Hindlimb muscle (tissue), 1 donor: ENCODE data around the gene GRB2. TPM values are rescaled to one million over a fixed set of nuclear protein-coding genes. Genes with fewer than 3 reads are reported as not detected.
"Not testable (repeated sequence)": the region's sequence is repeated elsewhere in the genome, so short reads cannot be mapped to it uniquely, and the experiment has no call there.

Source experiments
- DNase-seq: peaks from one replicate; pipeline ENCODE4 v3.0.0-alpha.2; 2013
- polyA plus RNA-seq: library from polyadenylated mRNA; unstranded; fragments of 120-200 nt; gene quantifications from one replicate; pipeline ENCODE4 v1.2.1, GENCODE V29; 2013; ENCODE audit not compliant: insufficient read length

Gene GRB2
- polyA plus RNA-seq = 161 TPM

DNA sequence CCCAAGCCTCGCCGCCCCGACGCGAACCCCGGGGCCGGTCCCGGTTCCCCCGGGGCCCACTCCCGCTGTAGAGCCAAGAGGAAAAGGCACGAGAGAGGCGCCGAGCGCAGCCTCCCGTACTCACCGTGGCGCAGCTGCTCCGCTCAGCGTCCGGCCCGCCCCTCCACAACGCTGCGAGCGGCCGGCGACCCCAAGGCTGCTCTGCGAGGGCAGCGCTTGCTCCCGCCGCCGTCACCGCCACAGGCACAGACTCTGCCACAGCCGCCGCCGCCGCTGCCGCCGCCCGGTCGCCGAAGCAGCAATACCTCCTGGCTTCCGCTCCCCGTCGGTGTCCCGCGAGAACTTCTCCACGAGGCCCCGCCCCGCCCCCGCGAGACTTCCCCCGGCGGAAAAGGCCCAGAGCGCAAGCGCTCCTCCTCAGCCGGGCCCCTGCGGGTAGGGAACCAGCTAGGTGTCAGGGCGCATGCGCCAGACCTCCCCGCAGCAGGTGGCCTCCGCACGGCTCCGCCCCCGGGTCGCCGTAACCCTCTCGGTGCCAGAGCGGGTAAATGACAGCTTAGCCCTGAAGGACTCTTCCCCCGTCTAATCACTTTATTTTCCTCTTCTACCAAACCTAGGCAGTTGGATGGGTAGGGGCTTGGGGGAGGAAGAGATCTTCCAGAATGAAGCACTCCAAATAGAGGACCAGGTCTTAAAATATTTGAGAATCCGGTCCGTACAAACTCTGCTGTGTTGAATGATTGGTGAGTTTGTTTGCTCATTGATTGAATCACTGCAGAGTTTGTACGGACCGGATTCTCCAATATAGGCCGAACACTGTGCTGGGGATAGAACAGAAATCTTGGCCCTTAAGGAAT lies at the start of gene GRB2:
Gene GRB2, minus strand, starts transcription at position 314 of the 857 bp plus-strand sequence. CDS start 12,050 bp downstream, outside the sequence.
- DNase-seq = peak; percentile 98

DNA sequence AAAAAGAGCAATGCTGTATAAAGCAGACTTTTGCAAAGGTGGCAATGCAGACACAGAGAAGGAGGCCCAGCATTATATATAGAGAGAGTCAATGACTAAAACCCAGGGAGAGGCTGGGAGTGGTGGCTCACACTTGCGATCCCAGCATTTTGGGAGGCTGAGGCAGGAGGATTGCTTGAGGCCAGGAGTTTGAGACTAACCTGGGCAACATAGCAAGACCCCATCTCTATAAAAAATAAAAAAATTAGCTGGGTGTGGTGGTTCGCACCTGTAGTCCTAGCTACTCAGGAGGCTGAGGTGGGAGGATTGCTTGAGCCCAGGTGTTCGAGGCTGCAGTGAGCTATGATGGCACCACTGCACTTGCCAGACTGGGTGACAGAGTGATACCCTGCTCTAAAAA lies 49.2 kb upstream of the GRB2 start:
- not testable (repeated sequence) for DNase-seq

DNA sequence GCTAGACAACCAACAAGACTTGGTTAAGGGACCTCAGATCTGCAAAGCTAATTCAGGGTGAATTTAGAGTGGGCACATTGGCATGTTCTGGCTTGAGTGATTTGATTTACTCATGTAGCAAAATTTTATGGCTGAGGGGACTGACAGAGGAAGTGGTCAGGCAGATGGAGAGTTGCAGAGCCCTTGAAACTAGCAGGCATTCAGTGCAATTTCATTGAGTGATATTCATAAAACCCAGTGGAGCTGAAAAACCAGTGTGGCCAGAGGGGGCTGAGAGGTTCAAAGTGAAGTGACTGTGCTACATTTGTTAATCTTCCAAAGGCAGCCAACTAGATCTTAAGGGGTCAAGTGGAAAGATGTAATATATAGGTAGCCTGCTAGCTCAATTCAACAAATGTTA lies 48.7 kb upstream of the GRB2 start:
- DNase-seq = no peak

DNA sequence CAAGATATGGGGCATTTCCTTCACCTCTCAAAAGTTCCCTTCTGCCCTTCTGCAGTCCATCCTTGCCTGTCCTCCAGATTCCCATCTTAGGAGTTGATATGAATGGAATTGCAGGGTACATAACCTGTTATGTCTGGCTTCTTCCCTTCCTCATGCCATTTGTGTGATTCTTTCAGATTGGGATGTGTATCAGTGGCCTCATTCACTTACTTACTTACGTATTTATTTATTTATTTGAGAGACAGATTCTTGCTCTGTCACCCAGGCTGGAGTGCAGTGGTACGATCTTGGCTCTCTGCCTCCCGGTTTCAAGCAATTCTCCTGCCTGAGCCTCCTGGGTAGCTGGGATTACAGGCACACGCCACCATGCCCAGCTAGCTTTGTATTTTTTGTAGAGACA lies 44.8 kb upstream of the GRB2 start:
- DNase-seq = no peak

DNA sequence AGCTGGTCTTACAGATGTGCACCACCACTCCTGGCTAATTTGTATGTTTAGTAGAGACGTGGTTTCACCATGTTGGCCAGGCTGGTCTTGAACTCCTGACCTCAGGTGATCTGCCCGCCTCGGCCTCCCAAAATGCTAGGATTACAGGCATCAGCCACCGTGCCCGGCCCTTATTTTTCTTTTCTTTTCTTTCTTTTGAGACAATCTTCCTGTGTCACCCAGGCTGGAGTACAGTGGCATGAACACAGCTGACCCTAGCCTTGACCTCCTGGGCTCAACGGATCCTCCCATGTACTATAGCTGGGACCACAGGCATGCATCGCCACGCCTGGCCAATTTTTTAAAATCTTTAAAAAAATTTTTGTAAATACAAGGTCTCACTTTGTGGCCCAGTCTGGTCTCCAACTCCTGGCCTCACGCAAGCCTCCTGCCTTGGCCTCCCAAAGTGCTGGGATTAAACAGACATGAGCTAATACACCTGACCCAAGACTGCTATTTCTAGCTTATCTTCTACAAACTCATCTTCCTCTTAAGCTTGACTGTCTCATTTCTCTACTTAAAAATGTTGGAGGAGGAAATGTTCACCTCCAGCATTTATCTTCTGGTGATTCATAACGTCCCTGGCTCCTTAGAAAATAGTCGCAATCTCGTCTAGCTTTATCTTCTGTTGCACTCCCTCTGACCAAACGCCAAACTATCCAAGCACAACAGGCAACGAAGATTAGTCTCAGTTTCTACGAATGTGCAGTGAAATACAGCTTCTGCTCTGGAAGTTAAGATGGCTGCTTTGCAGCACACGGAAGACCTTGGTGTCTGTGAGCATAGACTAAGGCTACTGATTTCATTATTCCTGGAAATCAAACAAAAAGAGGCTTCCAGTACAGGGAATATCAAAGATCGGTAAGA lies 42.7 kb upstream of the GRB2 start:
- no peak for DNase-seq

DNA sequence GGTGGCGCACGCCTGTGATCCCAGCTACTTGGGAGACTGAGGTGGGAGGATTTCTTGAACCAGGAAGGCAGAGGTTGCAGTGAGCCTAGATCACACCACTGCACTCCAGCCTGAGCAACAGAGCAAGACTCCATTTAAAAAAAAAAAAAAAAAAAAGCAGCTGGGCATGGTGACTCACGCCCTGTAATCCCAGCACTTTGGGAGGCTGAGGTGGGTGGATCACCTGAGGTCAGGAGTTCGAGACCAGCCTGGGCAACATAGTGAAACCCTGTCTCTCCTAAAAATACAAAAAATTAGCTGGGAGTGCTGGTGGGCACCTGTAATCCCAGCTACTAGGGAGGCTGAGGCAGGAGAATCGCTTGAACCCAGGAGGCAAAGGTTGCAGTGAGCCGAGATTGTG lies 40.4 kb upstream of the GRB2 start:
- not testable (repeated sequence) for DNase-seq

DNA sequence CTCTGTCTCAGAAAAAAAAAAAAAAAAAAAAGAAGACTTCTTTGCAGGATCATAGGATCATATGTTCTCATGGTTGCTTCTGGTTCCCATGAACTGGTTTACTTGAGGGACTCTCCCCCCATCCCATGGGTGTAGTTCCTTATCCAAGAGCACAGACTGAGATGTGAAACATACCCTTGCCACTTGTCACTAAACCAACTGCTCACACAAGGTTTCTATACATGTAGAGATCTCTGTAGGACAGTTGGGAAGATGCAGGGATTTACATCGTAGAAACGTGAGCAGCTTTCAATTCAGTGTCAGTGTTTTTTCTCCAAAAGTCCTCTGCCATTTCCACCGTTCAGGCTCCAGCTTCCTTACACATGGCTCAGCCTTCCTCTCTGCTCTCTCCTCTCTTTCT lies 39.8 kb upstream of the GRB2 start:
- no peak for DNase-seq

DNA sequence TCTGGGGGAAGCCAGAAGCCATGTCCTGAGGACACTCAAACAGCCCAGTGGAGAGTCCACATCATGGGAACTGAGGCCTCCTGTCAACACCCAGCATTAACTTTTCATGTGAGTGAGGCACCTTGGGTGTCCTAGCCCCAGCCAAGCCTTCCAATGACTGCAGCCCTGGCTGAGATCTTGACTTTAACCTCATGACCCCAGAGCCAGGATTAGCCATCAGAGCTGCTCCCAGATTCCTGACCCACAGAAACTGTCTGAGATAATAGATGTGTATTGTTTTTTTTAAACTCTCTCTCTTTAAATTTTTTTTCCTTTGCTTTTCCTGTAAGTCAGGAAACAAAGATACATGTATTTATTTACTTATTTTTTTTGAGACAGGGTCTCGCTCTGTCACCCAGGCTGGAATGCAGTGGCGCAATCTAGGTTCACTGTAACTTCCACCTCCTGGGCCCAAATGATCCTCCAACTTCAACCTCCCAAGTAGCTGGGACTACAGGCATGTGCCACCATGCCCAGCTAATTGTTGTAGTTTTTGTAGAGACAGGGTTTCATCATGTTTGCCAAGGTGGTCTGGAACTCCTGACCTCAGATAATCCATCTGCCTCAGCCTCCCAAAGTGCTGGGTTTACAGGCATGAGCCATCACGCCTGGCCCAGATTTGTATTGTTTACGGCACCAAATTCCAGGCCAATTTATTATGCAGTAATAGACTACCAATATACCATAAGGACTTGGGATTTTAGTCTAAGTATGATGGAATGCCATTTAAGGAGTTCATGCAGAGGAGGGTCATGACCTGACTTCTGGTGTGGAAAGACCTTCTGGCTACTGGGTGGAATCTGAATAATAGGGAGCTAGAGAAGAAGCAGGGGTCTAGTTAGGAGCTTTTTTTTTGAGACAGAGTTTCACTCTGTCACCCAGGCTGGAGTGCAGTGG lies 37.0 kb upstream of the GRB2 start:
- DNase-seq = no peak

DNA sequence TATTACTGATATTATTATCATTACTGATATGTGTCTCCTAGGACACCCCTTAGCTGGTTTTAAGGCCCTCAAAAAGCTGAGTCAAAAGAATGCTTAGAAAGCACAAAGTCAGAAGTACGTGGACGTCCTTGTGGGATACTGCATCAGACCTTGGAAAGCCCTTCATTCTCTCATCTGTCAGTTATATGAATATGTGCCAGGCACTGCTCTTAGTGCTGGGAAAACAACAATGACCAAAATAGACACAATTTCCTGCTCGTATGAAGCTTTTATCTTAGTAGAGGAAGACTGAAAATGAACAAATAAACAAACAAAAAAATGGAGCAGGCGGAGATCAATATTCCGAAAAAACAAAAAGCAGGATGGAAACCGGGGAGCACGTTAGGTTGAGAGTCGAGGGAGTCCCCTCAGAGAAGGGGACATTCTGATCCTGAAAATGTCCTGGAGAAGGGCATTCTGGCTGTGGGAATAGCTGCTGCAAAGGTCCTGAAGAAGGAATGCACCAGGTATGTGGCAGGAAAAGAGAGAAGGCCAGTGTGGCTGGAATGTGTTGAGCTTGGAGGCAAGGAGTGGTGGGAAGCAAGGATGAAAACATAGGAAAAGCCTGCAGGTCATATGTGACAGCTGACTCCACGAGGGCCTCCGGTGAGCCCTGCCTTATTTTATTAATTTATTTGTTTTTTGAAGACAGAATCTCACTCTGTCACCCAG lies 35.4 kb upstream of the GRB2 start:
- DNase-seq = peak; percentile 66

DNA sequence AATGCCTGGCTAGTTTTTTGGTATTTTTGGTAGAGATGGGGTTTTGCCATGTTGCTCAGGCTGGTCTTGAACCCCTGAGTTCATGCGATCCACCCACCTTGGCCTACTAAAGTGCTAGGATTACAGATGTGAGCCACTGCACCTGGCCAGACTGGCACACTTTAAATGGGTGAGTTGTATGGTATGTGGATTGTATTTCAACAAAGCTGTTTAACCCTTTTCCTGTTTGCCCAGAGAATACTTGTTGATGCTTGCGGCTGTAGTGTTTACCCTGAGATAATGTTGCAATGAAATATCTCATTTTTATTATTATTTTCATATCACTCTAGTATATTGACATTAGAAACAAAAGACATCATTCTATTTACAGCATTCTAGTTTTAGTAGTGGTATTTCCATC lies 33.8 kb upstream of the GRB2 start:
- no peak for DNase-seq

DNA sequence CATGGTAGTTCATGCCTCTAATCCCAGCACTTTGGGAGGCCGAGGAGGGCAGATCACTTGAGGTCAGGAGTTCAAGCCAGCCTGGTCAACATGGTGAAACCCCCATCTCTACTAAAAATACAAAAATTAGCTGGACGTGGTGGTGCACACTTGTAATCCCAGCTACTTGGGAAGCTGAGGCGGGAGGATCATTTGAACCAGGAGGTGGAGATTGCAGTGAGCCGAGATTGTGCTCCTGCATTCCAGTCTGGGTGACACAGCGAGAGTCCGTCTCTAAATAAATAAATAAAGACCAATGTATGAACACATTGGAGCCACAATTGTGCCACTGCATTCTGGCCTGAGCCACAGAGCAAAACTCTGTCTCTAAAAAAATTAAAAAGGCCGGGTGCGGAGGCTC lies 31.9 kb upstream of the GRB2 start:
- not testable (repeated sequence) for DNase-seq

DNA sequence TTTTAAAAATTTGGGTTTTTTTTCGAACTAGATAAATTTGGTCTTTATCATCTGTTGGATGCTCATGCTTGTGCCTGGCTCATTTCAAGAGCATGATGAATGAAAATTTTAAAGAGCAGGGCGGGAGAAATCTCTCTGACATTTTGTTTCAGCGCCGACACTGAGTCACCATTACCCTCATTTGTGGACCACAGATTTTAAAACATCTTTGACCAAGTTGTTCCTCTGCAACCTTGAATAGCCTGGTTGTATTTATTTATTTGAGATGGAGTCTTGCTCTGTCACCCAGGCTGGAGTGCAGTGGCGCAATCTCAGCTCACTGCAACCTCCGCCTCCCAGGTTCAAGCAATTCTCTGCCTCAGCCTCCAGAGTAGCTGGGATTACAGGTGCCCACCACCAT lies 29.0 kb upstream of the GRB2 start:
- not testable (repeated sequence) for DNase-seq

DNA sequence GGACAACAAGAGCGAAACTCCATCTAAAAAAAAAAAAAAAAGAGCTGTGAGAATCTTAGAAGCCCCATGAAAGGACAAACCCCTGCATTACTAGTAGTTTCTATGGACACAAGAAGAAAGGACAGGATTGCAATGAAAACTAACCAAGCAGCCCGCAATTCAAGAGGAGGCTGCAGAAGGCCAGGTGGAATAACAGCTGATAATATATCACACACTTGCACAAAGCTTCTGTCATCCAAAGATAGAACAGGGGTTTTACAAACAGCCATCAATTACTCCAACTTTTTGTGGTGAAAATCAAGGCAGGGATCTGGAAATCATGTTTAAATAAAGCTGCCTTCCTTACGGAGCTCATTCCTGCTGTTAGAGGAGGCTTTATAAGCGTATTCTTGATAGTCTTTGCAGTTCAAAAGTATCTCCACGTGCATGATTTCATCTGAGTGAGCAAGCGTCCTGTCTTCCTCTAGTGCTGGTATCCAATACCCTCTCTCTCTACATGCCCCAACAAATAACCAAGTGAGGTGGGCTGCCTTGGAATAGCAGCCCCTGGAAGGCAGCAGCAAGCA lies 27.8 kb upstream of the GRB2 start:
- no peak for DNase-seq

DNA sequence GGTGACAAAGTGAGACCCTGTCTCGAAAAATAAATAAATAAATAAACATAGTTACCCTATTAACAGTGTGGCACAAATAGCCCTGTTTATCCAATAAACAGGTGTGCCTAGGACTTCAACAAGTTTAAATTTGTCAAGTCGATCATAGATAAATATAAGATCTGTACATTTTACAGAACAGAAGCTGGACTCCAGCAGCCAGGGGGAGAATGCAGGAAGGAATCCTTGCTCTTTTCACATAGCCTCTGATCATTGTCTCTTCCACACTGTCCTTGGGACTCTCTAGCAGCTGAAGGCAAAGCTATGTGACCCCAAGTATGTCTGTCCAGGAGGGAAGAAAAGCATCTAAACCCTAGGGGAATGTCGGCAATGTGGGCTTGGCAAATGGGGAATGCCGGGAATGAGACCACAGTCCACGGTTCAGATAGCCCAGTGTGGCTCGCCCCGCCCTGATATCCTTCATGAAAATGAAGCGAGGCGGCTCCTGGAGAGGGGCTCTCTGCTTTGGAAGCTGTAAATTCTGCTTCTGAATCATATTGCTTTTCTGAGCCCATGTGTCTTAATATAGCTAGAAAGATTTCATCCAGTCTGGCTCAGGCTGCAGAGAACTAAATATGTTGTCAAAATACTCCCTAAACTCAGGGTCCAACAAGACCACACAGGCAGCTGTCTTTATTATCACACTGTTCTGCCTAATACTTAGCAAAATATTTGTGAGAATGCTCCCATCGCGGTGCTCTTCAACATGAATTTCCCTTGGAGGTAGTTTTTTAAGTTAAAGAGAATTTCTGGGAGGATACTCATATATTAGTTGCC lies 24.9 kb upstream of the GRB2 start:
- DNase-seq = peak; percentile 21

DNA sequence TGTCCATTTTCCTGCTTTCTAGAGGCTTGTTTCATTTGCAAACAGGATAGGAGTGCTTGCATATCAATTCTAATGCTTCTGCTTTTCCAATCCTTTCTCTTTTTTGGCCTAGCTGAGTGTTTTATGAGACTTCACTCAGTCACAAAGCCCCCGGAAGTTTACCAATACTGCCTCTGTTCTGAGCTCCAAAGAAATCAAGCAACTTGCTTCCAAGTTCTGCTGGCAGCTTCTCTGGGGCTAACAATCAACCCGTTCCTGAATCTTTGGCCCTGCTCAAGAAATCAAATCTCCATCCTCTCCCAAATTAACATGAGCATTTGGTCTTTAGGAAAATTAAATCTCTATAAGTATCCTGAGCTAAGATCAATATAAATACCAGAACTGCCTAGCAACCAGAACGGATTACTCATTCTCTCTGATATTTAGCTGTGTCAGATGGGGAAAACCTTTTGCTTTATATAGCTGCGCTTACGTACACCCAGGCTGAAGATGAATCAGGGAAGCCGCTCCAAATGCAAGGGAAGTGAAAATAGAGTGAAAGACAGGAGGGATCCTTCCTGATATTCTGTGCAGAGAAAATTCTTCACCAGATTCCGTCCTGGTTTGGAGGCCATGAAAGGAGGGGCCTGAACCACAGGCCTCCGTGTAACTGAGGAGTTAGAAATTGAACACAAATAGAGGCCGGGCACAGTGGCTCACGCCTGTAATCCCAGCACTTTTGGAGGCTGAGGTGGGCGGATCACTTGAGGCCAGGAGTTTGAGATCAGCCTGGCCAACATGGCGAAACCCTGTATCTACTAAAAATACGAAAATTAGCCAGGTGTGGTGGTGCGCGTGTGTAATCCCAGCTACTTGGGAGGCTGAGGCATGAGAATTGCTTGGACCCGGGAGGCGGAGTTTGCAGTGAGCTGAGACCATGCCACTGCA lies 23.3 kb upstream of the GRB2 start:
- peak; percentile 84 for DNase-seq

DNA sequence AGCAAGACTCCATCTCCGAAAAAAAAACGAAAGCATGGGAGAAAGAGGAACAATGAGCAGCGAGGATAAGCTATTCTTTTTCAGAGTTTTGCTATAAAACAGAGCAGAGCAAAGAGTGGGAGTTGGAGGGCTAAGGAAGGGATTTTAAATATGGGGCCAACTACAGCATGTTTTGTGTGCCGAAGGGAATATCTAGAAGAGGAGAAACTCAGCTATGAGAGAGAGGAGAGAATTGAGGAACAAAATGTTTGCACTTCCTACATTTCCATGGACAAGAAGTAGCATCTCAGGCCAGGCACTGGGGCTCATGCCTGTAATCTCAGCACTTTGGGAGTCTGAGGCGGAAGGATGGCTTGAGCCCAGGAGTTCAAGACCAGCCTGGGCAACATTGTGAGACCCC lies 13.1 kb upstream of the GRB2 start:
- DNase-seq = no peak

DNA sequence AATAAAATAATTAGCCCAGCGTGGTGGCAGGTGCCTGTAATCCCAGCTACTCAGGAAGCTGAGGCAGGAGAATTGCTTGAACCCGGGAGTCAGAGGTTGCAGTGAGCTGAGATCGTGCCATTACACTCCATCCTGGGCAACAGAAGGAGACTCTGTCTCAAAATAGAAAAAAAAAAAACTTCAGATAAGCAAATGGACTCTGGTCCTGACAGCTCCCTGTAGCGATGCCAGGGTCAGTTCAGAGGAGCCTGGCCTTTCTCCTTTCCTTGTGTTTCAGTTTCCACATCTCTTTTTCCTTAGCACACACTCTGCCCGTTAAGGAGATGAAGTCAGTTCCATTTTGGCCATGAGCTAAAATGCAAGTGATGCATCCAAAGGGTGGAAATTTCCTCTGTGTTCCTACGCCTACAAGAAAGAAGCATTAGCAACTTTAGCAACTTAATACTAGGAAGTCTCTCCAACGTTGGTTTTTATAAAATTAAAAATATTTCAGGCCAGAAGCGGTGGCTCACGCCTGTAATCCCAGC lies 11.6 kb upstream of the GRB2 start:
- DNase-seq = no peak

DNA sequence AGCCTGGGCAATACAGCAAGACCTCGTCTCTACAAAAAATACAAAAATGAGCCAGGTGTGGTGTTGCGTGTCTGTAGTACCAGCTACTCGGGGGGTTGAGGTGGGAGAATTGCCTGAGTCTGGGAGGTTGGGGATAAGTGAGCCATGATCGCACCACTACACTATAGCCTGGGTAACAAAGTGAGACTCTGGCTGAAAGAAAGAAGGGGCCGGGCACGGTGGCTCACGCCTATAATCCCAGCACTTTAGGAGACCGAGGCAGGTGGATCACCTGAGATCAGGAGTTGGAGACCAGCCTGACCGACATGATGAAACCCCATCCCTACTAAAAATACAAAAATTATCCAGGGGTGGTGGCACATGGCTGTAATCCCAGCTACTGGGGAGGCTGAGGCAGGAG lies 10.5 kb upstream of the GRB2 start:
- no peak for DNase-seq

DNA sequence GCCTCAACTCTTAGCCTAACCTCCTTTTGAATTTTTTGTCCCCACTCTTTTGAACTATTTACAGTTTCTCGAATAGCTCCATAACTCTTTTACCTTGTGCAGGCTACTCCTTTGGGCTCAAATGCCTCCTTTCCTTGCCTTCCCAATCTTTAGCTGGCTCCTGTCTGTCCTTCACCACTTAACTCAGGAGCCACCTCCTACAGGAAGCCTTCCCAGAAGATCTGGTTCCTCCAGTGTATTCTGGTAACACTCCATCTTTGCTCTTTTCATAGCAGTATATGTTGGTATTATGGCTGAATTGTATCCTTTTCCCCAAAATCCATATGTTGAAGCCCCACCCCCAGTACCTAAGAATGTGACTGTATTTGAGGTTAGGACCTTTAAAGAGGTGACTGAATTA lies 9.0 kb upstream of the GRB2 start:
- no peak for DNase-seq
